Vagina (tissue), 2 donors: ENCODE data around the gene OR11H6. TPM values are rescaled to one million over a fixed set of nuclear protein-coding genes. Genes with fewer than 3 reads are reported as not detected.
"Not testable (repeated sequence)": the region's sequence is repeated elsewhere in the genome, so short reads cannot be mapped to it uniquely, and the experiment has no call there.

Source experiments
- DNase-seq, 2 donors: peaks; one replicate each; pipeline ENCODE4 v3.0.0-alpha.2; 2017; ENCODE audit errors: extremely low spot score in 2 of 2
- H3K27ac ChIP-seq: fragments of 200-600 bp; sonication (generic); one replicate; pipeline ENCODE4 v1.5.1; 2019
- H3K27me3 ChIP-seq: fragments of 200-600 bp; sonication (generic); one replicate; pipeline ENCODE4 v1.5.1; 2019
- H3K36me3 ChIP-seq, 2 donors: fragments of 200-600 bp; sonication (generic); one replicate each; pipeline ENCODE4 v1.5.1; 2017 to 2019
- H3K4me1 ChIP-seq: fragments of 200-600 bp; sonication (generic); one replicate; pipeline ENCODE4 v1.5.1; 2019
- H3K4me3 ChIP-seq, 2 donors: fragments of 200-600 bp; sonication (generic); 1 replicate in 1 of 2; 2 replicates in 1 of 2; pipeline ENCODE4 v1.5.1; 2016 to 2019
- H3K9me3 ChIP-seq: fragments of 200-600 bp; sonication (generic); one replicate; pipeline ENCODE4 v1.5.1; 2019
- CTCF ChIP-seq, 3 experiments: fragments of 450-650 bp in 2 of 3; fragments of 200-600 bp in 1 of 3; sonication (generic) in 1 of 3; IDR thresholded peaks; one replicate each; pipeline ENCODE4 v1.5.1; 2017 to 2019; ENCODE audit warnings: antibody characterized with exemption in 3 of 3, mild to moderate bottlenecking in 2 of 3, moderate library complexity in 2 of 3
- POLR2A ChIP-seq, 2 donors: fragments of 450-650 bp; IDR thresholded peaks; one replicate each; pipeline ENCODE4 v1.6.1; 2017; ENCODE audit warnings: antibody characterized with exemption in 2 of 2, mild to moderate bottlenecking in 2 of 2, moderate library complexity in 2 of 2
- POLR2AphosphoS5 ChIP-seq, 2 donors: sonication (generic); formaldehyde crosslinking; IDR thresholded peaks; one replicate each; pipeline ENCODE4 v1.9.0; 2017; ENCODE audit warnings: antibody characterized with exemption in 2 of 2, mild to moderate bottlenecking in 2 of 2, low read depth in 1 of 2; ENCODE audit not compliant: insufficient read depth in 1 of 2
- intact Hi-C: fragments of 100-400 bp; cut with DNase I; formaldehyde crosslinking; loops from one replicate; pipeline ENCODE4 v1.15.1; 2023
- total RNA-seq: library from RNA; depleted of rRNA; stranded (reverse); fragments of >200 nt; gene quantifications from one replicate; pipeline ENCODE4 v1.2.3, GENCODE V29; 2016

Gene OR11H6
- total RNA-seq, 1 donor from 2014 or later, result not detected

DNA sequence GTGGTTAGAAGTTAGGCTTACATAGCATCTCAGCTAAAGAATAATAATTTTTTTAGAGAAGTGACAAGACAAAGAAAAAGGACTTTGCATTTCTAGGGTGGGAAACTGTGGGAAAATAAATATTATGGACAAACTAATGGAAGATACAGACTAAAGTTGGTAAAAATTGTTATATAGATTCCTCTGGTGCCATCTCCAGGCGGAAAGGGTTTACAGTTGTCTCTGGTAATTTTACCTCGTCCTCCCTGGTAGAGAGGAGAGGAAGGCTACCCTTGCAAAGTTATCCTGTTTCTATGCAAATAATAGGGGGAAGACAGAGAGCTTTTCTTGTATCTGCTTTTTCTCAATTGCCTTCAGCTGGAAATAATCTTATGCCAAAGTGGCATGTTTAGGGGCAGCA lies 27.6 kb upstream of the OR11H6 start:
- Histone ChIP-seq H3K27me3 (no peaks in the 10 kb centered on the region), H3K27ac (no peak overlapping the region), H3K4me3 (no peak overlapping the region), H3K36me3 (no peaks in the 10 kb centered on the region), H3K4me1 (no peaks in the 10 kb centered on the region), H3K9me3 (no peaks in the 10 kb centered on the region)
- TF ChIP-seq POLR2A (IDR thresholded peaks at IDR 0.05) (no peak), CTCF (IDR thresholded peaks at IDR 0.05) (no peak), POLR2AphosphoS5 (IDR thresholded peaks at IDR 0.05; ENCODE audit: insufficient read depth in 1 of 2, low read depth in 1 of 2) (no peak)
- no peak for DNase-seq
- intact Hi-C loops, result no loop called here

- Histone ChIP-seq H3K4me1 (no peaks in the 10 kb centered on the region), H3K36me3 (no peaks in the 10 kb centered on the region), H3K4me3 (no peak overlapping the region), H3K27me3 (no peaks in the 10 kb centered on the region), H3K9me3 (no peaks in the 10 kb centered on the region), H3K27ac (no peak overlapping the region)
- no peak for TF ChIP-seq POLR2AphosphoS5 (IDR thresholded peaks at IDR 0.05; ENCODE audit: insufficient read depth in 1 of 2, low read depth in 1 of 2)
- no peak for TF ChIP-seq POLR2A (IDR thresholded peaks at IDR 0.05)
- TF ChIP-seq CTCF (IDR thresholded peaks at IDR 0.05), result no peak
- intact Hi-C loops, result no loop called here
- no peak for DNase-seq
These were observed 26.1 kb upstream of the OR11H6 start for GRCh38 chr14:20197459-20197858.

- H3K4me1 ChIP-seq, result no peaks in the 10 kb centered on the region
- no peak overlapping the region for H3K4me3 ChIP-seq
- H3K36me3 ChIP-seq, result no peaks in the 10 kb centered on the region
- intact Hi-C loops, result no loop called here
- H3K27ac ChIP-seq, result no peak overlapping the region
- H3K27me3 ChIP-seq, result no peaks in the 10 kb centered on the region
- no peak for TF ChIP-seq POLR2AphosphoS5 (IDR thresholded peaks at IDR 0.05; ENCODE audit: insufficient read depth in 1 of 2, low read depth in 1 of 2)
- no peaks in the 10 kb centered on the region for H3K9me3 ChIP-seq
- DNase-seq, result no peak
These were observed 24.5 kb upstream of the OR11H6 start for GRCh38 chr14:20198991-20199390.

DNA sequence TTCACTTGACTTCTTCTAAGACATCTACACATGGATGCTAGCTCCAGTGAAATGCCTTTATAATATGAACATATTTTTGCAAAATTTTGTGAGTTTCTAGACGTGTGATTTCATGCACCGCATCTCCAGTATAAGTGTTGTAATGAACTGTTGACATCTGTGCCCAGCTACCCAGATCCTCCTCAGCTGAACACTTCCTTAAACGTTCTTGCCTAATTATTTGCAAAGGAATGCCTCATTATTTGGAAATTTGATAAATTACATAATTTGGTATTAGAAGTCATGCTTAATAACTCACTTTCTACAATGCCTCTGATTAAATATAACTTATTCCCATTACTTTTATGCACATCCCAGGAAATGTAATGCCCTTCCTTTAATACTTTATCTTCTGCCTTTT lies 18.8 kb upstream of the OR11H6 start:
- Histone ChIP-seq H3K36me3 (no peaks in the 10 kb centered on the region), H3K4me1 (no peaks in the 10 kb centered on the region), H3K27me3 (no peaks in the 10 kb centered on the region), H3K4me3 (no peak overlapping the region), H3K9me3 (no peaks in the 10 kb centered on the region), H3K27ac (no peak overlapping the region)
- TF ChIP-seq POLR2A (IDR thresholded peaks at IDR 0.05) (no peak), POLR2AphosphoS5 (IDR thresholded peaks at IDR 0.05; ENCODE audit: insufficient read depth in 1 of 2, low read depth in 1 of 2) (no peak), CTCF (IDR thresholded peaks at IDR 0.05) (no peak)
- DNase-seq, result no peak
- intact Hi-C loops, result no loop called here

- no peaks in the 10 kb centered on the region for H3K9me3 ChIP-seq
- H3K4me1 ChIP-seq, result no peaks in the 10 kb centered on the region
- no peak for DNase-seq
- no peaks in the 10 kb centered on the region for H3K27me3 ChIP-seq
- no peak overlapping the region for H3K27ac ChIP-seq
- TF ChIP-seq POLR2A (IDR thresholded peaks at IDR 0.05), result no peak
- TF ChIP-seq POLR2AphosphoS5 (IDR thresholded peaks at IDR 0.05; ENCODE audit: insufficient read depth in 1 of 2, low read depth in 1 of 2), result no peak
- no peak for TF ChIP-seq CTCF (IDR thresholded peaks at IDR 0.05)
- intact Hi-C loops, result no loop called here
- H3K4me3 ChIP-seq, result no peak overlapping the region
- H3K36me3 ChIP-seq, result no peaks in the 10 kb centered on the region
These were observed 13.9 kb upstream of the OR11H6 start for GRCh38 chr14:20209595-20209994.

DNA sequence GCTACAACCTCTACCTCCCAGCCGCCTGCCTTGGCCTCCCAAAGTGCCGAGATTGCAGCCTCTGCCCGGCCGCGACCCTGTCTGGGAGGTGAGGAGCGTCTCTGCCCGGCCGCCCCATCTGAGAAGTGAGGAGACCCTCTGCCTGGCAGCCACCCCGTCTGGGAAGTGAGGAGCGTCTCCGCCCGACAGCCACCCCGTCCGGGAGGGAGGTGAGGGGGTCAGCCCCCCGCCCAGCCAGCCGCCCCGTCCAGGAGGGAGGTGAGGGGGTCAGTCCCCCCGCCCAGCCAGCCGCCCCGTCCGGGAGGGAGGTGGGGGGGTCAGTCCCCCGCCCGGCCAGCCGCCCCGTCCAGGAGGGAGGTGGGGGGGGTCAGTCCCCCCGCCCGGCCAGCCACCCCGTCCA lies 11.1 kb upstream of the OR11H6 start:
- H3K4me1 ChIP-seq, H3K4me3 ChIP-seq, H3K9me3 ChIP-seq, intact Hi-C loops, H3K27ac ChIP-seq, H3K36me3 ChIP-seq, H3K27me3 ChIP-seq, DNase-seq: not testable (repeated sequence)
